ENCODE results near the gene LLCFC1.

- no peak for TF ChIP-seq CTCF (IDR thresholded peaks at IDR 0.05; ENCODE audit: low read depth, low read length)
- TF ChIP-seq EZH2phosphoT487 (IDR thresholded peaks at IDR 0.05; ENCODE audit: low read depth): no peak
Measured at GRCh38 chr7:142935941-142936565, 3.2 kb upstream of the LLCFC1 start.
